Neural cell (in vitro differentiated cells): ENCODE data around the gene ANO1.

Source experiments
- CTCF ChIP-seq: fragments of 450-650 bp; IDR thresholded peaks from 2 replicates; pipeline ENCODE4 v1.5.1; 2014; ENCODE audit warnings: antibody characterized with exemption, mild to moderate bottlenecking, moderate library complexity; ENCODE audit not compliant: poor library complexity, severe bottlenecking
- EP300 ChIP-seq: fragments of 450-650 bp; conservative IDR thresholded peaks from 2 replicates; pipeline ENCODE4 v1.6.1; 2014; ENCODE audit warnings: antibody characterized with exemption, mild to moderate bottlenecking, moderate library complexity; ENCODE audit not compliant: poor library complexity, severe bottlenecking
- EZH2 ChIP-seq: fragments of 200-600, 300-800 bp; shearing (Covaris generic), sonication (generic); IDR thresholded peaks from 2 replicates; pipeline ENCODE4 v1.6.1; 2014; ENCODE audit warnings: antibody characterized with exemption, low read length, borderline replicate concordance, mild to moderate bottlenecking; ENCODE audit not compliant: insufficient read depth, poor library complexity, severe bottlenecking
- MXI1 ChIP-seq: fragments of 450-650 bp; conservative IDR thresholded peaks from 2 replicates; pipeline ENCODE4 v1.6.1; 2014; ENCODE audit warnings: antibody characterized with exemption, mild to moderate bottlenecking; ENCODE audit not compliant: poor library complexity, severe bottlenecking
- POLR2AphosphoS5 ChIP-seq: IDR thresholded peaks from 2 replicates; pipeline ENCODE4 v1.6.1; 2012
- RAD21 ChIP-seq: fragments of 450-650 bp; conservative IDR thresholded peaks from 2 replicates; pipeline ENCODE4 v1.6.1; 2014; ENCODE audit warnings: antibody characterized with exemption, mild to moderate bottlenecking, moderate library complexity
- REST ChIP-seq: IDR thresholded peaks from 2 replicates; pipeline ENCODE4 v1.6.1; 2012; ENCODE audit warnings: borderline replicate concordance
- SMC3 ChIP-seq: fragments of 450-650 bp; conservative IDR thresholded peaks from 2 replicates; pipeline ENCODE4 v1.6.1; 2014; ENCODE audit warnings: antibody characterized with exemption, mild to moderate bottlenecking, moderate library complexity; ENCODE audit not compliant: poor library complexity
- TAF1 ChIP-seq: IDR thresholded peaks from 2 replicates; pipeline ENCODE4 v1.6.1; 2012; ENCODE audit warnings: low read depth

DNA sequence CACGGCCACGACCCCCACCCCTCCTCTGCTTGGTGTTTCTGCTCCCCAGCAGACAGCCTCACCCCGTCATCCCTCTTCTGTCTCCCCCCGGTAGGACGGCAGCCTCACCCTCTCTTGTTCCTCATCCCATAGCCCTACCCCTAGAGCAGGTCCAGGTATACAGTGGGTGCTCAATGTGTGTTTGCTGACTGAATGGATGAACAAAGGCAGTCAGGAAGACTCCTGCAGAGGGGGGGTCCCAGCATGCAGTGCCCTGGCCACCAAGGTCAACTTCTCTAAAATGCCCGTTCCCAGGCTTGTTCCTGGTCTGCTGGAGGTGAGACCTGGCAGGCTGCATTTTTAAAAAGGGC lies 90.3 kb downstream of the ANO1 start:
- TF ChIP-seq CTCF = no peak
- TF ChIP-seq POLR2AphosphoS5 = no peak
- TF ChIP-seq MXI1 = no peak
- TF ChIP-seq SMC3 = no peak
- no peak for TF ChIP-seq EP300
- no peak for TF ChIP-seq RAD21
- no peak for TF ChIP-seq REST
- no peak for TF ChIP-seq EZH2
- no peak for TF ChIP-seq TAF1
